Activated CD8-positive, alpha-beta memory T cell treated with anti-CD3 and anti-CD28 coated beads for 48 hours (primary cell): ENCODE measurements around the gene BLACAT1.

Experiments used
- DNase-seq, 3 experiments: peaks; one replicate each; pipeline ENCODE4 v3.0.0-alpha.2; 2020; ENCODE audit warnings: low read depth in 2 of 3, low spot score in 2 of 3

BLACAT1 gene

GRCh38 chr1:205455581-205456382 is at the start of gene BLACAT1:
Gene BLACAT1 (minus strand): TSS chr1:205456045.
- DNase-seq = no peak

DNA sequence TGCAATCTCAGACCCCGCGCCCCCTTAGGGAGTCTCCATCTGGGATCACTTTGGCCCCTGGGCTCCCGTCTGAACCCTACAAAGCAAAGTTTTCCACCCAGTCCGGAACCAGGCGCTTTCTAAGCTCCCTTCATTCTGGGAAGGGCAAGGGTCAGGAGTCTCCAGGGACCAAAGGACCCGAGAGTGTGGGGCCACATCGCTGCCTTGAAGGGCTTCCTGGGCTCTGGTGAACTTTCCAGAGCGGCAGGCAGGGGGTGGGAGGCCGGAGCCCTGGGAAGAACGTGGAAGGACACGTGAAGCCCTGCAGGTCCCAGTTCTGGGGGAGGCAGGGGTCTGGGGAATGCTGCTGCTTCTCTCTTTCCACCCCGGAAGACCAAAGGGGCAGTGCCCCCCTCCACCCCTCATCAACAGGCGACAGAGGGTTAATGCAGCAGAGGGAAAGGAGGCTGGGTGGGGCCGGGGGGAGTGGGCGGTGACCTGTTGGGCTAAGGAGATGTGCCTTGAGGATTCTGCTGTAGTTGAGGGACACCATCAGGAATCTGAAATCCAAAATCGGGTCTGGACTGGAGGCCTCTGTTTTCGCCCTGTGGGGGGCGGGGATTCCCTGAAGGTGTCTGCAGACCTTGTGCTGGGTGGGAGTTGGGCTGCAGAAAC is 49.4 kb upstream of the BLACAT1 start:
- no peak for DNase-seq

DNA sequence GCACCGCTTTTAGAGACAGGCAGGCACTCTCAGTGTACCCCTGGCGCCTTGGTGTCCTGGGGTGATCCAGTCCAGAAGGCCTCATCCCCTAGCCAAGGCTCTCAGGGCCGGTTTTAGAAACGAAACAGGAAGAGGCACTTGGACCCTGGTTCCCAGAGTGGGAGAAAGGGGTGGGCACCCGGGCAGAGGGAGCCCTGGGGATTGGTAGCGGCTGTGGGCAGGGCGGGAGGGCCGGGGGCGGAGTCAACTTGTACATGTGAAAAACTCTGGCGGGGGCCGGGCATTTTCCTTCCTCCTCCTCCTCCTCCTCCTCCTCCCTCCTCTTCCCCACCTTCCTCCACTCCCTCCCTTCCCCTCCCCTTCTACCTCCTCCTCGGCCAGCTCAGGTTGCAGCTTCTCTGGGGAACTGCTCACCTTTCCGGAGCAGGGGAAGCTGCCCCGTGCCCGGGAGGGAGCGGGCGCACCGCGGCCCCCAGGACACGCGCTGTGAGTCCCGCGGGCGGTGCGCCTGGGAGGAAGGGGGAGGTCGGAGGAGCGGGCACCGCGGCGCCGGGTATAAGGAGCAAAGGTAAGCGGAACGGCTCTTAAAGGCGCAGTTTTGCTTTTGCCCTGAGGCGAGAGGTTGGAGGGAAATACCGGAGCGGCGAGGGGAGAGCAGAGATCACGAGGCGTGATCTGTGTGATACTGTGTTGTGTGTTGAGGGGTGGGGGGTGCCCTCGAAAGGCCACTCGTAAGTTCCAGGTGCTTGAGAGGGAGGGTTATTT is 48.6 kb upstream of the BLACAT1 start, which contains the start of gene CDK18:
Gene CDK18, plus strand, starts transcription at position 359 of the 765 bp plus-strand sequence. CDS start 18,499 bp downstream, outside the sequence.
- no peak for DNase-seq

DNA sequence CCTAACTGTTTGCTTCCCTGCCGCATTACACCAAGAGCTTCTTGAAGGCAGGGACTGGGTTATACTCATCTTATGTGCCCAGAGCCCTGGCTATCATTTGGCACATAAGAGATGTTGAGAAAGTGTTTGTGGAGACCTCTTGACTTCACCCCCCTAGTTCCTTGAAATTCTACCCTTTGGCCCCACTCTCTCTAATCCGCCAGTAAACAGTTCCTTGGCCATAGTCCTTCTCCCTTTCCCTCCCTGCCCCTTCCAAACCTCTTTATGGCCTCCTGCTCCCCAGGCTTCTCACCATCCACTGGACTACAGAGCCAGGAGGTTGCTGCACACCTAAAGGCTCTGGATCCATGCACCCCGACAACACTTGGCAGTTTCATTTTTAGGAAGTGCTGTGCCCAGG is 47.1 kb upstream of the BLACAT1 start:
- DNase-seq = no peak

GRCh38 chr1:205502111-205502810 is 46.4 kb upstream of the BLACAT1 start:
- no peak for DNase-seq

DNA sequence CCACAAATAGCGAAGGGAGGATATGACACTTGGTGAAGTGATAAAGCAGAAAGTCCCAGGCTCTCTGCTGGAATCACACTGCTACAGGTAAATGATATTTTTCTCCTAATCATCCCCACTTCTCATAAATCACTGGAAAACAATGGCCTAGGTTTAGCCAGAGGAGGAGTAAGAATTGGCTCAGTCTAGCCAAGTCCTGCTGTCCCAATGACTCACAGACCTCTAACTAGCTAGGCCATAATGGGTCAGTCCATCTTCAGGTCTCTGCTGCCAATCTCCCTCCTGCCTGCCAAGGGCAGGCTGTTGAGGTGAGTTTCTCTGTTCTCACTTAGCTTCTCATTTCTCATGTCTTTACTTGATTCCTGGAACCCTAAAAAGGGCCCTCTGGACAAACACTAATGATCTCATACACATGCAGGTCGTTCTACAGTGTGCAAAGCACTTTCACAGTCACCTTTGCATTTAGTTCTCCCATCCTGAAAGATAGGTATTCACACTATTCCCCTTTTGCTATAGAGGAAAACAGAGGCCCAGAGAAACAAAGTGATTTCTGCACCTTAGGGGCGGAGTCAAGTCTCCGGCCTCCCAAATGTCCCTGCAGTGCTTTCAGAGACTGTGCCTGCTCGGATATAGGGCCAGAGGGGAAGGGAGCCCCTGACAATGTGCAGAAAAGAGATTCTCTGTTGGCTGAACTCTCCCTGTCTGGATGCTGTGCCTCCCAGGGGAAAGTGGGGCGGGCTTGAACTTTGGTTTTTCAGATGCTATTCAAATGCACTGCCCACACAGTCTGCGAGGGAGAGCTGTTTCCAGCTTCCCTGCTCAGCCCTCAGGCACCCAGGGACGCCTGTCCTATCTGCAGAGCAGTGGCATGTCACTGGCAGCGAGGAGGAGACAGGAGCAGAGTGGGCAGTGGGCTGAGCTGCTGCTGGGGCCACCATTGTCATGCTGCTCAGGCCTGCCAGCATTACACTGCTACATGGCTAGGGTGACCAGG is 44.7 kb upstream of the BLACAT1 start:
- DNase-seq = no peak

GRCh38 chr1:205499789-205500188 is 43.9 kb upstream of the BLACAT1 start:
- DNase-seq = no peak

GRCh38 chr1:205497351-205497750 is 41.5 kb upstream of the BLACAT1 start:
- no peak for DNase-seq

DNA sequence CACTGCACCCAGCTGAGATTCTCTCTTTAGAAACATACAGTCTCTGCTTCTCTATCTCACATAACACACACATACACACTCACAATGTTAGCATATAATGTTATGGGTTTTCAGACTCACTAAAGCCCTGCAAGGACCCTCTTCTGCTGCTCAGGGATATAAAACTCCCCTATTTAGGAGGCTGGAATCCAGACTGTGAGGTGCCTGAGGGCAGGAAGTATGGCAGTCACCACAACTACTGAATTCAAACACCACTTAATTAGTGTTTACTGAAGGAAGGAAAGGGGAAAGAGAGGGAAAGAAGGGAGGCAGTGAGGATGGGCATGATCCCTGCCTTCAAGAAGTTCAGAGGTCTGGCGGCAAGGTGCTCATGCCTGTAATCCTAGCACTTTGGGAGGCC is 40.8 kb upstream of the BLACAT1 start:
- no peak for DNase-seq

DNA sequence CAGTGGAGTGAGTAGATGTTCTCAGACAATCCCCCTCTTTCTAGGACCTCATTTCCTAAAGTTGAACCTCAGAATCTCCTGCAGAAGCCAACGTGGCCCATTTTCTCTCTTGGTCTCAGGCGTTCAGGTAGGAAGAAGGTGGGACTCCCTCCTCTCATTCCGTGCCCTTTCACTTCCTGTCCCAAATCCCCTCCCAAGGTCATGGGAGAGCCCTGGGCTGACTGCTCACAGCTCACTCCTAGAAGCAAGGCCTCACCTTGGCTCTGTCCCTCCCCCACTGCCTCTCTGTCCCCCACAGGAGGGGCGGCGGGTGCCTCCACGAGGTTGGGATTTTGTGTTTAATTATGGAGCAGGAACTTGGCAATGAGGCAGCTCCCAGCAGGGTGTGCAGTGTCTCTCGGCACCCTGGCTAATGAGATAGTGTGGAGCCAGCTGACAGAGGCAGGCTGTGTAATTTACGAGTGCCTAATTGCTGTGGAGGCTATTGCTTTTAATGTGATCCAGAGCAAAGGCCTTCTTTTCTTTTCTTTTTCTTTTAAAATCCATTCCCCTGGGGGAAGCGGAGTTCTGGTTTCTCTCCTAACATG is 39.5 kb upstream of the BLACAT1 start:
- DNase-seq = no peak

GRCh38 chr1:205494115-205494514 is 38.3 kb upstream of the BLACAT1 start:
- DNase-seq = no peak

DNA sequence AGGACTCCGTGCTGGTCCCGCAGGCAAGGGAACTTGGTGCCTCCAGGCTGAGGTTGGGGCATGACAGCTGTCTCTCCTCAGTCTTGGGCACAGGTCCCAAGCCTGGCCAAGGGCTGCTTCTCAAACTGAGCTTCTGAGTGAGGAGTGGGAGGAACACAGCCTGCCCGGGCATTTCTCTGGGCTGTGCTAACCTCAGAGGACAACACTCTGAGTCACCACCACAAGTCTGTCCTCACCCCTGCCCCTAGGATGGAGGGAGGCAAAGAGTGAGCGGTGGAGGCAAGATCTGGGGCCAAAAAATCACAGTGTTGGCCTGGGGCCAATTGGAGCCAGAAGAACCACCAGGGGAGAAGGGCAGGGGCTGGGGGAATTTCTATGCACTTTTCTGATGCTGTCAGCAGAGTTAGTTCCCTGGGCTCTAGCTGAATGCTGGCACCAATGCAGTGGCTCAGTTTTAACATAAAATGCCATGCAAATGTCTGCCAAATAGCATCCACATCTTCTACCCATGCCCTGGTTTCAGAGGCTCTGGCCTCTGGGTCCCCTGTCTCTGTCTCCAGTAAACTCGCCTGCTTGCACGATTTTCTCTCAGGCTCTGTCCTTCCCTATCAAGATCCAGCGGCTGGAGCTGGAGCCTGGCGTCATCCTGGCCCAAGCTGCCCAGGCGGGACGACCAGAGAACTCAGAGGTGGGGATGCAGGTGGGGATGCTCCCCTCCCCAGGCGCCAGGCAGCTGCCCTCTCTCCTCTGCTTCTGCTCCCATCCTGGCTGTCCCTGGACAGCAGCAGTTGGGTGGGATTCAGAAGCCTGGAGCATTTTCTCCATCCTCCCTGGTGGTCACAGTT is 37.6 kb upstream of the BLACAT1 start:
- no peak for DNase-seq

GRCh38 chr1:205492774-205493173 is 36.9 kb upstream of the BLACAT1 start:
- no peak for DNase-seq

- DNase-seq = no peak
These were observed 36.4 kb upstream of the BLACAT1 start for GRCh38 chr1:205492201-205492667.

DNA sequence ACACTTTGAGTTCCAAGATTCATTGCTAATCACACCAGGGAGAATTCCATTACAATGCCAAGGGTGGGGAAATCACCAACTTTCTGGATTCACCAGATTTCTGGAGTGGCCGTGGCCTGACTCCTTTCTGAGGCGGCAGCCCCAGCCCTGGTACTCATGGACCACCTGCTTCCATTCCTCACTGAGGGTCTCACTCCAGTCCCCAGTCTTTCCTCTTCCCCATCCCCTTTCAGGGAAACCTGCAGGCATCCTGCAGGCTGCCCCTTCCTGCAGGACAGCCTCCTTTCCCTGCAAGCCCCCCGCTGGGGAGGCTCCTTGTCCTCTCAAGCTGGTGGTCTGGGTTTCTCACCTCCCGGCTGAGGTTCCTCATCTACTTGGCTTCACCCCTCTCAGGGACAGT is 35.9 kb upstream of the BLACAT1 start:
- no peak for DNase-seq

- peak in 1 of 3 experiments; percentile 12 for DNase-seq
These were observed 32.4 kb upstream of the BLACAT1 start for GRCh38 chr1:205488074-205488723.

DNA sequence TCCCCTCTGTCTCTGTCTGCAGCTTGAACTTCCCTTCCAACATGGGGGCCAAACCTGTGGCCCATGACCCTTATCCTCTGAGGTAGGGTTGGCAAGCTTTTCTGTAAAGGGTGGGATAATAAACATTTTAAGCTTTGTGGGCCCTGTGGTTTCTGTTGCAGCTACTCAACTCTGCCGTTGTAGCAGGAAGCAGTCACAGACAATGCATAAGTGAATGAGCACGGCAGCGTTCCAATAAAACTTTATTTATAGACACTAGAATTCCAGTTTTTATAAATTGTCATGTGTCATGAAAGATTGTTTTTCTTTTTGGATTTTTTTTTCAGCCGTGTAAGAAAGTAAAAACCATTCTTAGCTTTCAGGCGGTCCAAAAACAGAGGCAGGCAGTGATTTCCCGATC is 30.4 kb upstream of the BLACAT1 start:
- DNase-seq = no peak
